Uterus (tissue), 2 donors: Measurements from ENCODE around the gene GLB1L.

Experiments used
- POLR2A ChIP-seq, 2 donors: fragments of 450-650 bp; IDR thresholded peaks; one replicate each; pipeline ENCODE4 v1.6.1; 2016; ENCODE audit warnings: antibody characterized with exemption in 2 of 2, mild to moderate bottlenecking in 1 of 2, moderate library complexity in 1 of 2
- TF ChIP-seq, protein P1 (sequence below), 4 experiments: fragments of 200-600 bp in 2 of 4; fragments of 450-650 bp in 2 of 4; sonication (generic) in 2 of 4; IDR thresholded peaks; one replicate each; pipeline ENCODE4 v1.5.1; 2016 to 2019; ENCODE audit warnings: antibody characterized with exemption in 4 of 4, mild to moderate bottlenecking in 2 of 4, moderate library complexity in 1 of 4

DNA sequence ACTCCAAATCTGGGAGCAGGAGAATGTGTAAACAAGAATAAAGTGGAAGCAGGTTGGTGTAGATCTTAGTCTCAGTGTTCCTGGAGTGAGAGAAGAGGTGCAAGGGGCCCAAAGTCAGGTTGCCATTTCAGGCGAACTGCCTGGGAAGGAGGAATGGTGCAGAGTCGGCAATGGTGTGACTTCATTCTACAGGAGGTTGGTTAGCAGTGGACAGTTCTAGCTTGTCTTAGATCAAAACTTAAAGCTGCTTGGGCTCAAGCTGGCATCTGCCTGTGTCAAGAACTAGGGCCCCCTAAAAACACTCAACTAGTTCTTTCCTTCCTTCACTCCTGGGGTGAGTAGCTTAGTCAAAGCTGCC is 3.6 kb upstream of the GLB1L start:
- TF ChIP-seq, protein P1, sequence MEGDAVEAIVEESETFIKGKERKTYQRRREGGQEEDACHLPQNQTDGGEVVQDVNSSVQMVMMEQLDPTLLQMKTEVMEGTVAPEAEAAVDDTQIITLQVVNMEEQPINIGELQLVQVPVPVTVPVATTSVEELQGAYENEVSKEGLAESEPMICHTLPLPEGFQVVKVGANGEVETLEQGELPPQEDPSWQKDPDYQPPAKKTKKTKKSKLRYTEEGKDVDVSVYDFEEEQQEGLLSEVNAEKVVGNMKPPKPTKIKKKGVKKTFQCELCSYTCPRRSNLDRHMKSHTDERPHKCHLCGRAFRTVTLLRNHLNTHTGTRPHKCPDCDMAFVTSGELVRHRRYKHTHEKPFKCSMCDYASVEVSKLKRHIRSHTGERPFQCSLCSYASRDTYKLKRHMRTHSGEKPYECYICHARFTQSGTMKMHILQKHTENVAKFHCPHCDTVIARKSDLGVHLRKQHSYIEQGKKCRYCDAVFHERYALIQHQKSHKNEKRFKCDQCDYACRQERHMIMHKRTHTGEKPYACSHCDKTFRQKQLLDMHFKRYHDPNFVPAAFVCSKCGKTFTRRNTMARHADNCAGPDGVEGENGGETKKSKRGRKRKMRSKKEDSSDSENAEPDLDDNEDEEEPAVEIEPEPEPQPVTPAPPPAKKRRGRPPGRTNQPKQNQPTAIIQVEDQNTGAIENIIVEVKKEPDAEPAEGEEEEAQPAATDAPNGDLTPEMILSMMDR (IDR thresholded peaks at IDR 0.05): no peak
- TF ChIP-seq POLR2A (IDR thresholded peaks at IDR 0.05): no peak
